NK-92 treated with Interleukin-12 subunit alpha and Interleukin-12 subunit beta, amount 100 ng/mL, for 24 hours (cell line): ENCODE results near the gene CLDN1.

Experiments used
- DNase-seq: peaks from one replicate; lab custom pipeline; 2025; lab: John Stamatoyannopoulos, UW

The CLDN1 gene

GRCh38 chr3:190330936-190331734 is 8.9 kb upstream of the CLDN1 start:
- no peak for DNase-seq

DNA sequence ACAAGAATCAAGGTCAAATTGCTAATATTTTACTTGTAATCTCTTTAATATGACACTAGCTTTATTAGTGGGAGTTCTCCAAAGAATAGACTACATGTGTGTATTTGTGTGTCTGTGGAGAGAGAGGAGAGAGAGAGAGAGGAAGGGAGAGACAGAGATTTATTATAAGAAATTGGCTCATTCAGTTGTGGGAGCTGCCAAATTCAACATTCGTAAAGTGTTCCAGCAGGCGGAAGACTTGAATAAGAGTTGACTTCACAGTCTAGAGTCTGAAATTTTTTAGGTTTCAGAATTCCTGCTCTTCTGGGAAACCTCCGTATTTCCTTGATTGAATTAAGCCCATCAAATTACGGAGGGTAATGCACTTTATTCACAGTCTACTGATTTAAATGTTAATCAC is 4.7 kb upstream of the CLDN1 start:
- DNase-seq = no peak

- DNase-seq = no peak
Measured at GRCh38 chr3:190326361-190326760, 4.1 kb upstream of the CLDN1 start.

- DNase-seq = no peak
Measured at GRCh38 chr3:190325923-190326322, 3.7 kb upstream of the CLDN1 start.

DNA sequence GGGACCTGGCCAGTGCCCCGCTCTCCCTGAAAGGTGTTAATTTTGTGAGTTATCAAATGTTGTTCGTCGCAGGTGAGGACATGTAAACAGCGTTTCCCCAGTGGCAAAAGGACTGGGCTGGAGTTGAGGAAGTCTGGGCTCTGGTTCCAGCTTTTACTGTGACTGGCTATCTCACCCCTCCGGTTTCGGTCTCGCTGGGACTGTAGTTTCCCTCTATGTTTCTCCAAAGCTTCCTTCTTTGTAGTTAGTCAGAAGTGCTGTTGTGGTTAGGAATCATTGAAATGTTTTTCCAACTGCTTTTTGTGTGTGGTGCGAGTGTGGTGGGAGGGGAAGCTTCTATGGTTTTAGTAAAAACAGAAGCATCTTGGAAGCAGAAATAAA is 990 bp upstream of the CLDN1 start:
- no peak for DNase-seq

- no peak for DNase-seq
Measured at GRCh38 chr3:190322604-190323245, 479 bp upstream of the CLDN1 start.

- DNase-seq = no peak
Measured at GRCh38 chr3:190320594-190321362, 1.5 kb downstream of the CLDN1 start.

GRCh38 chr3:190319660-190320059 is 2.6 kb downstream of the CLDN1 start:
- DNase-seq = no peak

- DNase-seq = no peak
Measured at GRCh38 chr3:190318666-190319065, 3.6 kb downstream of the CLDN1 start.

DNA sequence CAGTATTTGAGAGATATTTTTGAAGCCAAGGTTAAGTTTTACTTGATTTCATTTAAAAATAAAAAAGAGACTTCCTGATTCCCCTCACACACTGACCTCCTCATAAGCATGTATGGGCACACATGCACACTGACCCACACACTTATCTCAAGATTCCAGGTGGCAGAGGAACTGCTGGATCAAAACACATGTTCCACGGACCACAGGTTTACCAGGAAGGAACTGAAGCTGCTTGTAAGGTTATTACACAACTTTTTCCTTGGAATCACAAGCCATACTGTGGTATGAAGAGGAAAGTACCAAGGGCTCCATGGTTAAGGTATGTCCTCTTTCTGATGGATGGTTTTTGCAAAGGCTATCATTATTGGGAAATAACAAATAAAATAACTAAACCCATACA is 7.5 kb downstream of the CLDN1 start:
- no peak for DNase-seq

GRCh38 chr3:190309414-190309813 is 12.8 kb downstream of the CLDN1 start:
- DNase-seq = no peak

DNA sequence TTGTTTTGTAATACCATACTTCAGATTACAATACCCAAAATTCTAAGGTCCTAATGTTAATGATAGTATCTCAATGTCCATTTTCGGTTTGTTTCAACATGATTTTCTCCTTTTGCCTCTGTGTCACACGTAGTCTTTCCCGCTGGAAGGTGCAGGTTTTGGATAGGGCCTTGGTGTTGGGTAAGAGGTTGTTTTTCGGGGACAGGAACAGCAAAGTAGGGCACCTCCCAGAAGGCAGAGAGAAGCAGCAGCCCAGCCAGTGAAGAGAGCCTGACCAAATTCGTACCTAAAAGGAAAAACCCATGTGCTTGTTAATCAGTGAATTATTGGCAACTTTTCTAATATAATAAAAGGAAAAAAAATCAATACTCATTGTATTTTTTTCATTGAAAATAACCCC is 14.1 kb downstream of the CLDN1 start:
- no peak for DNase-seq

DNA sequence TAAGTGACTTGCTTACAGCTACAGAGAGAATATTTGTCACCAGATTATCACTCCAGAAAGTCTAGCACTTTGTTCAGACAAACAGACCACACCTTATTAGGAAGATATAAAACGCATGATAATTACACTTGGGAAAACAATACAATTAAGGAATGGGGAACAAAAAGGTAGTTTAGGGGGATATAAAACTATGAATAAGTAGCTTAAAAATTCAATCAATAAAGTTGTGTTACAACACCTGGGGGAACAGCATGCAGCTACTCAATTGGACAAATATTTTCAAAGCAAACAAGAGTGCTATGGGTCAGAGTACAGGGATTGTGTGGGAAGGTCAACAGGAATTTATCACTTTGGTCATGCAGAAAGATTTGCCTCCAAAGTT is 15.1 kb downstream of the CLDN1 start:
- DNase-seq = no peak

GRCh38 chr3:190306513-190307163 is 15.6 kb downstream of the CLDN1 start:
- no peak for DNase-seq

DNA sequence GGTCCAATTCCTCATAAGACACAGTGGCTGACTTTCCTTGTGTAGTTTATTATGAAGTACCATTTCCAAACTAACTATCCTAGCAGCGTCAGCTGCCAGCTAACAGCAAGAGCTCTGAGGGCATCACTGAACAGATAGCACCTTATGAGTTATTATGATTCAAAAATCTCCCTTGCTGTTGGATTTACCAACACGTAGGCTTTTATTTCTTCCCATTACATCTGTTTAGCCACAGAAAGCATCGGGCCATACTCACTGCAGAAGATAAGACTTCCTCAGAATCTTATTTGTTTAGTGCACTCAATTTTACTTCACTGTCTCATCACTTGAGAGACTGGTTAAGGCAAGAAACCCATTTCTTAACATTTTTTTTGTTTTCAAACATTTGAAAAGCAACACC is 16.2 kb downstream of the CLDN1 start:
- DNase-seq = no peak

GRCh38 chr3:190305406-190305805 is 16.8 kb downstream of the CLDN1 start:
- DNase-seq = no peak

DNA sequence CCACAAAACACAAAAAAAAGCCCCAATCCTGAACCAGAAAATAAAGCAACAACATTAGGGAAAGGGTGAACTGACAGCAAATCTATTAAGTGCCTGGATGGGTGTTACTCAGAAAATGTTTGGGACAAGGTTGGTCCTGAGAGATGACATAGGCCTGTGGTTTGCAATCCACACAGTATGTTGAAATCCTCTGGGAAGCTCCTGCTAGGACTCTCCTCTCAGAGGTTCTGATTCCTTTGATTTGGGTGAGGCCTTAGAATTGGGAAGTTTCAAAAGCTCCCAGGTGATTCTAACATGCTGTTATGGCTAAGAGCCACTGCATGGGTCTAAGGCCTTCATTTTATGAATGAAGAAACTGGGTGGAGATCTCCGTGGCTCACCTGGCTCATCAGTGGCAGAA is 18.4 kb downstream of the CLDN1 start:
- DNase-seq = no peak

DNA sequence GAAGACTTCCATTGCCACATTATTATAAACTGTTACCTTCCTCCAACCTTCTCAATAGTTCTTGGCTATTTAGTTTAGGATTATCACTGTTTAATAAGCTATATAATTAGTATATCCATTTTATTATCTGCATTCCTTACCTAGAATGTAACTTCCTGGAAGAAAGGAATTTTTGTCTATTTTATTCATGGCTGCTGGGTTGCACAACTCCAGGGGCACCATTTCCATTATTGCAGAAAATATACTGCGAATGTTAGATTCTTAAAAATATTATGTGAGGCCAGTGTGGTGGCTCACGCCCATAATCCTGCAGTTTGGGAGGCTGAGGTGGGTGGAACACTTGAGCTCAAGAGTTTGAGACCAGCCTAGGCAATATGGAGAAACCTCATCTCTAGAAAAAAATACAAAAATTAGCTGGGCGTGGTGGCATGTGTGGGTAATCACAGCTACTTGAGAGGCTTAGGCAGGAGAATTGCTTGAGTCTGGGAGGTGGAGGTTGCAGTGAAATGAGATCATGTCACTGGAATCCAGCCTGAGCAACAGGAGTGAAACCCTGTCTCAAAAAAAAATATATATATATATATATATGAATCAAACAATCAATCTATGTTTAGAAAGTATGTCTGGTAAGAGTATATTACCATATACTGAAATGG is 19.9 kb downstream of the CLDN1 start:
- DNase-seq = no peak

GRCh38 chr3:190301591-190301990 is 20.7 kb downstream of the CLDN1 start:
- no peak for DNase-seq

DNA sequence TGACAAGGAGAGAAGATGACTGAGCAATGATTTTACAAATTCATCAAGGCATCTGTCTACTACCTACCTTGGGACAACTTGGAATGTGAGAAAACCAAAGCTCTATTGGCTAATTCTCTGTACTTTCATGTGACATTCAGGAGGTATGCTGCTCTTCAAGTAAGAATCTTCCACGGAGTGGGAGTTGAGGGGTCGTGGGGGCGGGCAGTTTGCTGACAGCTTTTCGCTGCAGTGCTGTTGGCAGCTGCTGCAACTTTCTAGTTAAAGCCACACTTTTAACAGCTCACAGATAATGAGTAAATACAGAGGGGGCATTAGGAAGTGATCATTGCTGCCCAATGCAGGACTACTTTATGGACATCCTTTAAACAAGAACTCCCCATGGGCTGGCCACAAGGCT is 22.3 kb downstream of the CLDN1 start:
- no peak for DNase-seq

GRCh38 chr3:190294030-190294429 is 28.2 kb downstream of the CLDN1 start:
- DNase-seq = no peak

GRCh38 chr3:190293621-190294020 is 28.6 kb downstream of the CLDN1 start:
- DNase-seq = no peak
